ENCODE results near the gene SMPD3. TPM values are rescaled to one million over a fixed set of nuclear protein-coding genes. Genes with fewer than 3 reads are reported as not detected.

The SMPD3 gene
- total and polyA plus RNA-seq, 2 experiments from 2014 or later = 0.57 to 0.83 TPM

DNA sequence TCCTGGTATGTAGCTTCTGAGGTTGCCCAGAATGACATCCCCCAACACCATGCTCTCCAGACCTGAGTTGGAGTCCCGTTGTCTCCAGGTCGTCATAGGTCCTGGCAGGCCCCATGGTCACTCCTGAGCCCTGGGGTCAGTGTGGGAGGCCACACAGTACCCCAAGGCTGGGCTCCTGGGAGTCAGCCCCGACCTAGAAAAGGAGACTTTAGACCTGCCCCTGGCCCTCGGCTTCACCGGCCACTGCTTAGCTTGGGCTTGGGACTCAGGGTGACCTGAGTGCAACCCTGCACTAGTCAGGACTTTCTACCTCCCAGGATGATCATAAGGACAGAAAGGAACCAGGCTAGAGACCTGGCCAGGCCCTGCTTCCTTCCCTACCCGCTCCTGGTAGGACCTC lies 71.7 kb downstream of the SMPD3 start:
- Mint-ChIP-seq H3K4me1 (no peaks in the 10 kb centered on the region), H3K27me3 (ENCODE audit: insufficient read depth, low read depth, poor library complexity) (peaks cover 11% of the 10 kb centered on the region)
- ATAC-seq = no peak

DNA sequence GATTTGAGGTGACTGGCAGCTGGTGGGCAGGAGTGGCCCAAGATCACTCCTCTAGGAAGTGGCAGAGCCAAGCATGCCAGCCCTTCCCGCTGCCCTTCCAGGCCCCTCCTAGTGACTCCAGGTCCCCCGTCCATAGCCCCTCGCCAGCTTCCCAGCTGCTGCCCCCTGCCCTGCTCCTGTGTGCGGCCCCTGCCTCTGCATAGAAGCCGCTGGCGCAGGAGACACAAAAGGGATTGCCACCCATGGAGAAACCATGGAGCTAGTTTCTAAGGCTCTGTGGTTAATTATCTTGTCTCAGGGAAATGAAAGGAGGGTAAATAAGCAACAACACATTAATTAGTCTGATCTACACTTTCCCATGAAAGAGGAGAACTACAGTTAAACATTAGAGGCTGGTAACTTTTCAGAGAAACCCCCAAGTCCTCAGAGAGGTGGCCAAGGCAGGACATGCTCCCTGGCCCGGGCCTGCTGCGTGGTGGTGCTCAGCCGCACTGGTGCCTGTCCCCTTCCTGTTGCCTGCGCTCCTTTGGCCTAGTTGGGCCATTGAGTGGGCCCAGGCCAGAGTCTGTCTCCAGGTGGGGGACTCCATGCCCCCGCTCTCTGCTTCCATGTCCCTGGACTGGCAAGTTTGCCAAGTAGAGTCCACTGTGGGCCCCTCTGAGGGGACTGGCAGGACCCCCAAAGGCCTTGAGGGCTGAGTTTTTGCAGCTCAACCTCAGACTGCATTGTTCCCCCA lies 72.3 kb downstream of the SMPD3 start:
- Histone ChIP-seq H3K27ac (ENCODE audit: low read depth) (no peak overlapping the region), H2AFZ (no peak overlapping the region), H4K20me1 (replicated peaks; ENCODE audit: insufficient read depth) (no peaks in the 10 kb centered on the region; the same call in 1 of the 2 replicates), H3K9me2 (ENCODE audit: insufficient read depth) (no peaks in the 10 kb centered on the region), H3K4me3 (no peak overlapping the region), H3K36me3 (ENCODE audit: insufficient read depth) (no peaks in the 10 kb centered on the region), H3K27me3 (ENCODE audit: insufficient read depth) (no peaks in the 10 kb centered on the region), H3F3A (replicated peaks; ENCODE audit: low read depth) (no peaks in the 10 kb centered on the region), H3K4me1 (ENCODE audit: insufficient read depth) (no peaks in the 10 kb centered on the region), H3K4me2 (no peak overlapping the region), H3K79me2 (replicated peaks; ENCODE audit: insufficient read depth) (no peaks in the 10 kb centered on the region)
- H3K9me3 Mint-ChIP-seq = no peaks in the 10 kb centered on the region
- ATAC-seq (no peak), DNase-seq (ENCODE audit: low spot score) (no peak)
- no peak overlapping the region for H3K27ac Mint-ChIP-seq
- H3K36me3 Mint-ChIP-seq (ENCODE audit: low read depth) = no peaks in the 10 kb centered on the region
- peaks cover 11% of the 10 kb centered on the region for H3K27me3 Mint-ChIP-seq (ENCODE audit: insufficient read depth, low read depth, poor library complexity)
- H3K4me1 Mint-ChIP-seq = no peaks in the 10 kb centered on the region
- no peak overlapping the region for H3K4me3 Mint-ChIP-seq
- TF ChIP-seq EZH2phosphoT487 (IDR thresholded peaks at IDR 0.05; ENCODE audit: unreplicated experiment) = no peak
- no peak for TF ChIP-seq ZNF114 (CRISPR knock-in tag; IDR thresholded peaks at IDR 0.05)
- TF ChIP-seq POLR2AphosphoS5 (IDR thresholded peaks at IDR 0.05; ENCODE audit: low read depth) = no peak
- TF ChIP-seq NANOG (IDR thresholded peaks at IDR 0.05; ENCODE audit: borderline replicate concordance) = no peak
- TF ChIP-seq STAT1 (IDR thresholded peaks at IDR 0.05; ENCODE audit: unreplicated experiment) = no peak
- TF ChIP-seq EZH2 (IDR thresholded peaks at IDR 0.05; ENCODE audit: low read depth, unreplicated experiment) = no peak
- TF ChIP-seq, protein P1, sequence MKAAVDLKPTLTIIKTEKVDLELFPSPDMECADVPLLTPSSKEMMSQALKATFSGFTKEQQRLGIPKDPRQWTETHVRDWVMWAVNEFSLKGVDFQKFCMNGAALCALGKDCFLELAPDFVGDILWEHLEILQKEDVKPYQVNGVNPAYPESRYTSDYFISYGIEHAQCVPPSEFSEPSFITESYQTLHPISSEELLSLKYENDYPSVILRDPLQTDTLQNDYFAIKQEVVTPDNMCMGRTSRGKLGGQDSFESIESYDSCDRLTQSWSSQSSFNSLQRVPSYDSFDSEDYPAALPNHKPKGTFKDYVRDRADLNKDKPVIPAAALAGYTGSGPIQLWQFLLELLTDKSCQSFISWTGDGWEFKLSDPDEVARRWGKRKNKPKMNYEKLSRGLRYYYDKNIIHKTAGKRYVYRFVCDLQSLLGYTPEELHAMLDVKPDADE (IDR thresholded peaks at IDR 0.05) = no peak
- no peak for TF ChIP-seq JUNB (IDR thresholded peaks at IDR 0.05; ENCODE audit: unreplicated experiment)
- no peak for TF ChIP-seq CREB1 (CRISPR knock-in tag; IDR thresholded peaks at IDR 0.05; ENCODE audit: low read depth)
- TF ChIP-seq, protein P2, sequence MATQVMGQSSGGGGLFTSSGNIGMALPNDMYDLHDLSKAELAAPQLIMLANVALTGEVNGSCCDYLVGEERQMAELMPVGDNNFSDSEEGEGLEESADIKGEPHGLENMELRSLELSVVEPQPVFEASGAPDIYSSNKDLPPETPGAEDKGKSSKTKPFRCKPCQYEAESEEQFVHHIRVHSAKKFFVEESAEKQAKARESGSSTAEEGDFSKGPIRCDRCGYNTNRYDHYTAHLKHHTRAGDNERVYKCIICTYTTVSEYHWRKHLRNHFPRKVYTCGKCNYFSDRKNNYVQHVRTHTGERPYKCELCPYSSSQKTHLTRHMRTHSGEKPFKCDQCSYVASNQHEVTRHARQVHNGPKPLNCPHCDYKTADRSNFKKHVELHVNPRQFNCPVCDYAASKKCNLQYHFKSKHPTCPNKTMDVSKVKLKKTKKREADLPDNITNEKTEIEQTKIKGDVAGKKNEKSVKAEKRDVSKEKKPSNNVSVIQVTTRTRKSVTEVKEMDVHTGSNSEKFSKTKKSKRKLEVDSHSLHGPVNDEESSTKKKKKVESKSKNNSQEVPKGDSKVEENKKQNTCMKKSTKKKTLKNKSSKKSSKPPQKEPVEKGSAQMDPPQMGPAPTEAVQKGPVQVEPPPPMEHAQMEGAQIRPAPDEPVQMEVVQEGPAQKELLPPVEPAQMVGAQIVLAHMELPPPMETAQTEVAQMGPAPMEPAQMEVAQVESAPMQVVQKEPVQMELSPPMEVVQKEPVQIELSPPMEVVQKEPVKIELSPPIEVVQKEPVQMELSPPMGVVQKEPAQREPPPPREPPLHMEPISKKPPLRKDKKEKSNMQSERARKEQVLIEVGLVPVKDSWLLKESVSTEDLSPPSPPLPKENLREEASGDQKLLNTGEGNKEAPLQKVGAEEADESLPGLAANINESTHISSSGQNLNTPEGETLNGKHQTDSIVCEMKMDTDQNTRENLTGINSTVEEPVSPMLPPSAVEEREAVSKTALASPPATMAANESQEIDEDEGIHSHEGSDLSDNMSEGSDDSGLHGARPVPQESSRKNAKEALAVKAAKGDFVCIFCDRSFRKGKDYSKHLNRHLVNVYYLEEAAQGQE (IDR thresholded peaks at IDR 0.05; ENCODE audit: unreplicated experiment) = no peak
- TF ChIP-seq ZNF331 (CRISPR knock-in tag; IDR thresholded peaks at IDR 0.05; ENCODE audit: low read depth) = no peak
- TF ChIP-seq, protein P3, sequence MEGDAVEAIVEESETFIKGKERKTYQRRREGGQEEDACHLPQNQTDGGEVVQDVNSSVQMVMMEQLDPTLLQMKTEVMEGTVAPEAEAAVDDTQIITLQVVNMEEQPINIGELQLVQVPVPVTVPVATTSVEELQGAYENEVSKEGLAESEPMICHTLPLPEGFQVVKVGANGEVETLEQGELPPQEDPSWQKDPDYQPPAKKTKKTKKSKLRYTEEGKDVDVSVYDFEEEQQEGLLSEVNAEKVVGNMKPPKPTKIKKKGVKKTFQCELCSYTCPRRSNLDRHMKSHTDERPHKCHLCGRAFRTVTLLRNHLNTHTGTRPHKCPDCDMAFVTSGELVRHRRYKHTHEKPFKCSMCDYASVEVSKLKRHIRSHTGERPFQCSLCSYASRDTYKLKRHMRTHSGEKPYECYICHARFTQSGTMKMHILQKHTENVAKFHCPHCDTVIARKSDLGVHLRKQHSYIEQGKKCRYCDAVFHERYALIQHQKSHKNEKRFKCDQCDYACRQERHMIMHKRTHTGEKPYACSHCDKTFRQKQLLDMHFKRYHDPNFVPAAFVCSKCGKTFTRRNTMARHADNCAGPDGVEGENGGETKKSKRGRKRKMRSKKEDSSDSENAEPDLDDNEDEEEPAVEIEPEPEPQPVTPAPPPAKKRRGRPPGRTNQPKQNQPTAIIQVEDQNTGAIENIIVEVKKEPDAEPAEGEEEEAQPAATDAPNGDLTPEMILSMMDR (conservative IDR thresholded peaks at IDR 0.05; ENCODE audit: low read depth in 2 of 2) = no peak

More for the DNA sequence above, 71.7 kb downstream of the SMPD3 start:
- Histone ChIP-seq H3K9me2 (ENCODE audit: insufficient read depth) (no peaks in the 10 kb centered on the region), H3K4me3 (no peak overlapping the region), H3K4me2 (no peak overlapping the region), H3K27ac (ENCODE audit: low read depth) (no peak overlapping the region), H3F3A (replicated peaks; ENCODE audit: low read depth) (no peaks in the 10 kb centered on the region), H3K4me1 (ENCODE audit: insufficient read depth) (no peaks in the 10 kb centered on the region), H4K20me1 (replicated peaks; ENCODE audit: insufficient read depth) (no peaks in the 10 kb centered on the region; the same call in 1 of the 2 replicates), H3K27me3 (ENCODE audit: insufficient read depth) (no peaks in the 10 kb centered on the region), H3K79me2 (replicated peaks; ENCODE audit: insufficient read depth) (no peaks in the 10 kb centered on the region), H2AFZ (no peak overlapping the region), H3K36me3 (ENCODE audit: insufficient read depth) (no peaks in the 10 kb centered on the region)
- H3K27ac Mint-ChIP-seq = no peak overlapping the region
- no peak overlapping the region for H3K4me3 Mint-ChIP-seq
- DNase-seq (ENCODE audit: low spot score) = no peak
- H3K36me3 Mint-ChIP-seq (ENCODE audit: low read depth) = no peaks in the 10 kb centered on the region
- TF ChIP-seq ZNF331 (CRISPR knock-in tag; IDR thresholded peaks at IDR 0.05; ENCODE audit: low read depth) (no peak), POLR2AphosphoS5 (IDR thresholded peaks at IDR 0.05; ENCODE audit: low read depth) (no peak), NANOG (IDR thresholded peaks at IDR 0.05; ENCODE audit: borderline replicate concordance) (no peak)
- H3K9me3 Mint-ChIP-seq = no peaks in the 10 kb centered on the region
